Jurkat, Clone E6-1 (cell line): ENCODE measurements around the gene RABGEF1.
"Not testable (repeated sequence)": the region's sequence is repeated elsewhere in the genome, so short reads cannot be mapped to it uniquely, and the experiment has no call there.

Experiments
- DNase-seq: peaks from one replicate; pipeline ENCODE4 v3.0.0-alpha.2; 2011; ENCODE audit warnings: low read depth, low spot score
- H3K4me3 ChIP-seq: 2 replicates; pipeline ENCODE4 v1.5.1; 2011; ENCODE audit warnings: mild to moderate bottlenecking, low read length, control low read depth, moderate library complexity

The RABGEF1 gene

DNA sequence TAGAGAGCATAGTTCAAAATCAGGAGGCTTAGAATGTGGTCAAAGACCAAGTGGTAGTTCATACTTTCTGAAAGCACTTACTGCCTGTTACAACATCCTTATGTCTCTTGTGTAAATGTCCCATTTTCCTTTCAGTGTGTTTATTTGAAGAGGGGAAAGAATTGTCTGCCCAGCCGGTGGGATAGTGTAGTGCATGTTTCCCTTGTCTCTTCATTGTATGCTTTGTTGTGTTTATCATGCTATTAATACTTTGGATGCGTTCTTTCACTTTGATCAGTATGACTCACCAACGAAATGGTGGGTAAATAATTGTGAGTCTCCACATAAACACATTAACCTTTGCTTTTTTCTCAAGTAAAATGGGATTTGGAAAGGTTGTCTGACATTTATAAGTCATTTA lies 42.3 kb downstream of the RABGEF1 start:
- DNase-seq, H3K4me3 ChIP-seq: not testable (repeated sequence)

DNA sequence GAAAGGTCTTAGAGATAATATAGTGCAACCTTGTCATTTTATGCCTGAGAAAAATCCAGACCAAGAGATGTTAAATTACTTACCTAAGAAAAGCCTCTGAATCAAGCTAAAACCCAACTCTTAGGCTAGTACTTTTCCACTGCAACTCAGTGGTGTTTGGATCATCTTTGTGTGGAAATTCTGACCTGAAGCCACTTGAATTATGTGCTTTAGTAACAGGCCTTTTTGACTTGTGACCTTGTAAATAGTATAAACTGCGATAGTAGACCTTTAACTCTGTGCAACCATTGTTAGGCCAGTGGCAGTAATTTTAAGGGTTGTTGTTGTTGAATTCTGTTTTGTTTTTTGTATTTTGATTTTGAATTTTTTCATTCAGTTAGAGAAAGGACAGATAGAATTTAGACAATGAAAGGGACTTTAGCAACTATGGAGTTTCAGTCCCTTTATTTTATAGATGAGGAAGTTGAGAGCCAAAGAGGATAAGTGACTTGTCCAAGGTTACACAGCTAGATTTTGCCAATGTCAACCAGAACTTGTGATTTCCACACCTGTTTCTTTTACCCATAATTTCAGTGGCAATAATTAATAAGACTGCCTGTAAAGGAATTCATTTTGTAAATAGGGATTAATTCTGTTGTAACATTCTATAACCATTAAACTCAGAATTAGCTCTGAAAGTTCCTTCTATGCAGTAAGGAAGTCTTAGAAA lies 43.5 kb downstream of the RABGEF1 start:
- not testable (repeated sequence) for DNase-seq

DNA sequence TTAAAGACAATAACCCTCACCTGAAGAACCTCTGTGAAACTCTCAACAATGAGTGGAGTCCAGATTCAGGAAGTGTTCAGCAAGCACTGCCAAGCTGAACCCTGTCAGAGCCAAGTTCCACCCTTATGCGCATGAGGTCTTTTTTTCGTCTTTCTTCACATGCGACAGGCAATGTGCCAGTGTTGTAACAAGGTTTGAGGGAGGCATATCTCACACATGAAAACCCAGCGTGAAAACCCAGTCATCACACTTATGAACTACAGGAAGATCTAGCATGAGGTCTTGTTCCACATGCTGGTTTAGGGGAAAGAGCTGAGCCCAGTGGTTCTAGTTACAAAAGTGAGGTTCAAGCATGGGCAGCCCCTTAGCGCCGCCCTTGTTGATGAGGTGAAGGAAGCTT lies 49.7 kb downstream of the RABGEF1 start:
- no peak for DNase-seq

More for the DNA sequence above, 43.5 kb downstream of the RABGEF1 start:
- H3K4me3 ChIP-seq = not testable (repeated sequence)

DNA sequence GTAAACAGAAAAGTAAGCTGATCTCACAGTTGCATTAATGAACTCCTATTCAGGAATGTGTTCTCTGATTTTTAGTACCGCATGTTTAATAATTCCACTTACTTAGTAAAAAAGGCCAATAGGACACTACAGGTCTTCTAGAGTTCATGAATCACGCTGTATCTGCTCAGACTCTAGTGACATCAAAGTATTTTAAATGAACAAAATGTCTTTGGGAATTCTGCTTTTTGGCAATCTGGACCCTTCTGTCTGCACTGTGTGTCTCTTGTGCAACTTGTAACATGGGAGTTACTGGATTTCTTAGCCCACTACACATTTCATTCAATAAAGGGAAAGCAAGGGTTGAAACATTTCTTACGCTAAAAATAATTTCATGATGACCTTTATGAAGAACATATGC lies 50.2 kb downstream of the RABGEF1 start:
- no peak for DNase-seq
- H3K4me3 ChIP-seq = no peak overlapping the region

More for the DNA sequence above, 49.7 kb downstream of the RABGEF1 start:
- H3K4me3 ChIP-seq = no peak overlapping the region

DNA sequence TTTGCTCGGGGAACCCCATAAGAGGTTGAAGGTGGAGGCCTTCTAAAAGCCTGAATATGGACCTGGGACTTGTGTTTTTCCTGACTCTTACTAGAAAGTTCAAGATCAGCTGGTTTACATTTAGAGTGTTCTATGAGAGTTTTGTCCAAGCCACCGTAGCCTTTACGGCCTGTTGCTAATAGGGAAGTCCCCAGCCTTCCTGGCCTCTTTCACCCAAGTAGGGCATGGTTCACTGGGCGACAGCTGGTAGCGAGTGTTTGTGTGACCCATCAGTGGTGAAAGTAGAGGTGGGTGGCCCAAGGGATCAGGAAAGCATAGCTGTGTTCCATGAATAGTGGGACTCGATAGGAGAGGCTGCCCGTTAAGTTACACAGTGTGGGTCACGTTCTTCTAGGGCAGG lies 60.1 kb downstream of the RABGEF1 start:
- no peak for DNase-seq
- no peak overlapping the region for H3K4me3 ChIP-seq

DNA sequence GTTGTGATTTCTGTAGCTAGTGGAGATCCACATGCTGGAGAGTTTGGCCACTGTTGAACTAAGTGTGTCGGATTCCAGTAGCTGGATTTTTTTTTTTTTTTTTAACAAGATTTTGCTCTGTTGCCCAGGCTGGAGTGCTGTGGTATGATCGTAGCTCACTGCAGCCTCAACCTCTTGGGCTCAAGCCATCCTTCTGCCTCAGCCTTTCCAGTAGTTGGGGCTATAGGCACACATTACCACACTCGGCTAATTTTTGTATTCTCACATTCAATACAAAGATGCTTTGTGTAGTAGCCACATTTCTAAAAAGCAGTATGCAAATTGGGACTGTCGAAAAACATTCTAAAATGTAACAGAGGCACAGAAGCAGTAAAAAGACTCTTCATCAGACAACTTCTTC lies 63.5 kb downstream of the RABGEF1 start:
- DNase-seq = no peak
- no peak overlapping the region for H3K4me3 ChIP-seq

DNA sequence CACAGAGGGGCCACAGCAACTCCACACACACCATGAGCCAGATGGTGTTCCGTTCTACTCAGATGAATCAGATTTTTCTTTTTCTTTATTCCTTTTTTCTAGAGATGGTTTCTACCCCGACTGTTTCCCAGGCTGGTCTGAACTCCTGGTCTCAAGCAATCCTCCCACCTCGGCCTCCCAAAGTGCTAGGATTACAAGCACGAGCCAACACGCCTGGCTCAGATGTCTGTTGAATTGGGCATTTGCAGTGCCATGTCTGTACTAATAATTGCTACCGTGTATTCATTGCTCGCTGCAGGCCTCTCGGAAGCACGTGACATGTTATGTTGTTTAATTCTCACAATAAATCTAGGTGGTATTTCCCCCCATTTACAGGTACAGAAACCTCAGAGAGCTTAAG lies 67.2 kb downstream of the RABGEF1 start:
- no peak for DNase-seq
- H3K4me3 ChIP-seq = no peak overlapping the region

DNA sequence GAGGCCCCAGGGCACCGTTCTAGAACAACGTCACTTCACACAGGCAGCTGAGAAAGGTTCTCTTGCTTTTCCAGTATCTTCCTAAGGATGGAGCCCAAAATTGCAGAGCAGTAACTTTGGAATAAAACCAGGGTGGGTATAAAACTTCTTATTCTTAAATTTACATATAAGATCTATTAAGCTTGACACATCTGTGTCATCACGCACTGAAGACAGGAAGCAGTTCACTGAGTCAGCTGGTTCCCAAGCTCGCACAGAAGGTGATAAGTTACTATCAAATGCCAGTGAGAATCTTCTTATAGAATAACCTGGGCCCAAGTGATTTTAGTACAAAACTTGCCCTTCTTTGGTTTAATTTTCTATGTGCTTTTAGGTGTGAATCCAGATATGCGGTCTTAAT lies 70.2 kb downstream of the RABGEF1 start:
- no peak for DNase-seq
- H3K4me3 ChIP-seq = no peak overlapping the region

DNA sequence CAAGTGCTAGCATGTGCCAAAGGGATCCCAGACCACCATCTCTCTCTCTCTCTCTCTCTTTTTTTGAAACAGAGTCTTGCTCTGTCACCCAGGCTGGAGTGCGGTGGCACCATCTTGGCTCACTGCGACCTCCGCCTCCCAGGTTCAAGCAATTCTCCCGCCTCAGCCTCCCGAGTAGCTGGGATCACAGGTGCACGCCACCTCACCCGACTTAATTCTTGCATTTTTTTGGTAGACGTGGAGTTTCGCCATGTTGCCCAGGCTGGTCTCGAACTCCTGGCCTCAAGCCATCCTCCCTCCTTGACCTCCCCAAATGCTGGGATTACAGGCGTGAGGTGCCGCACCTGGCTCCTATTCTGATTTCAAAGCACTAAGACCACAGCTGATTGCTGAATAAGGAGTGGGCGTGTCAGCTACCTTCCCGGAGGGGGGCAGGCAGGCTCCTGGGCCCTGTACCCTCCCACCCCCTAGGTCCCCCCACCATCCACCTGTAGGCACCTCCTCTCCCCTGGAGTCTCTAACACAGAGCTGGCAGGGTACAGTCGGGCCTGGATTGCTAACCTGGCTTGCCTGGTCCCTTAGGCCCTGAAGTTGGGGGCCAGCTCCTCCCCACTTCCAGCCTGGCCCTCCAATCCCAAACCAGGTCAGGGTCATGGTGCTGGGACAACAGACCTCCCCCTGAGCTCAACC lies 74.8 kb downstream of the RABGEF1 start:
- H3K4me3 ChIP-seq, DNase-seq: not testable (repeated sequence)

DNA sequence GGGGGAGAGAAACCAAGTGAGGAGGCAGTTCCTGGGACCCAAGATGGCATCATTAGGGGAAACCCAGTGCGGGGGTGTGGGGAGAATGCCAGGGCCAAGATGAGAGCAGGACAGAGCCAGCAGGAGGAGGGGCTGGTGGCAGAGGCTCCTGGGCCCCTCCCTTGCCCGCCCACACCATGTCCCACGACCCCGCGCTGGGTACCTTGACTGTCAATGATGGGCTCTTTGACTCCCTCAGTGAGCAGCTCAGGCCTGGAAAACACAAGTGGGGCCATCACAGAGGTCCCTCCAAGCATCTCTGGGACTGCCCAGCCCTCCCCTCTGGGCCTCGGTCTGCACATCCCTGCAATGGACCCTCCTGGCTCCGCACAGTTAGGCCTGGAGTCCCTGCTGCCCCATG lies 75.4 kb downstream of the RABGEF1 start:
- DNase-seq = no peak
- H3K4me3 ChIP-seq = no peak overlapping the region

DNA sequence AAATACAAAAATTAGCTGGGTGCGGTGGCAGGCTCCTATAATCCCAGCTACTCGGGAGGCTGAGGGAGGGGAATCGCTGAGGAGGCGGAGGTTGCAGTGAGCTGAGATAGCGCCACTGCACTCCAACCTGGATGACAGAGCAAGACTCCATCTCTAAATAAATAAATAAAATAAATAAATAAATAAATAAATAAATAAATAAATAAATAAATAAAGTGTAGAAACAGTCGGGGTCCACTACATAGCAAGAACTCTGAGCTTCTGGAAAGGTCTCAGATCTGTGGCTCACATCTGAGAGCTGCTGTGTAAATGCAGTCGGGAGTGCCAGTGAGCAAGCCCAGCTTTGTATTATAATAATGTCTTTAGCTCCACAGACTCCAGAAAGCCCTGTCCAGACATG lies 76.1 kb downstream of the RABGEF1 start:
- not testable (repeated sequence) for DNase-seq, H3K4me3 ChIP-seq

DNA sequence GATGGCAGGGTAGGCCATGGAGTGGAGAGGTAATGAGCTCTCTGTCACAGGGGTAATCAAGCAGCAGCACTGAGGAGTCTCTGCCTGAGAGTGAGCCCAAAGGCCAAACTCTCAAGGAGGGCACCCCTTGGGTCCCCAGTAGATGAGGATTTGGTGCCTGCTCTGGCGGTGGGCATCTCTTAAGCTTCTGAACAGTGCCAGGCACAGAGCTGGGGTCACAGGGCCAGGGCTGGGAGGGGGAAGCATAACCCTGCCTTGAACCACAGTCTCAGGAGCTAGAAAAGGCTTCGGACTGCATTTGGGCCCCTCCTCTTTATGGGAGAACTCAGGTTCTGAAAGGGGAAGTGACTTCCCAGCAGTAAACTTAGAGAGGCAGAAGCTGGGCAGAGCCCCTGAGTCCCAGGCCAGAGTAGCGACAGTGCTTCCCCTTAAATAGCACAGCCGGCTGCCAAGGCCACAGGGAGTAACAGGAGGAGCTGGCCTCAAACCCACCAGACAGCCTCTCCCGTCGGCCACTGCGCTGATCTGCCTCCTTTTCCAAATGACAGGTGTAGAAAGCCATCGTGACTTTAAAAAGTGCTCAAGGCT lies 76.8 kb downstream of the RABGEF1 start:
- not testable (repeated sequence) for H3K4me3 ChIP-seq, DNase-seq

DNA sequence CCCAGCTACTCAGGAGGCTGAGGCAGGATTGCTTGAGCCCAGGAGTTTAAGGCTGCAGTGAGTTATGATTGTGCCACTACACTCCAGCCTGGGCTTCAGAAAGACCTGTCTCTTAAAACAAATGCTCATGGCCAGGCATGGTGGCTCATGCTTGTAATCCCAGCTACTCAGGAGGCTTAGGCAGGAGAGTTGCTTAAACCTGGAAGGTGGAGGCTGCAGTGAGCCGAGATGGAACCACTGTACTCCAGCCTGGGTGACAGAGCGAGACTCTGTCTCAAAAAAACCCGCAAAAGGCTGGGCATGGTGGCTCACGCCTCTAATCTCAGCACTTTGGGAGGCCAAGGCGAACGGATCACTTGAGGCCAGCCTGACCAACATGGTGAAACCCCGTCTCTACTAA lies 77.4 kb downstream of the RABGEF1 start:
- not testable (repeated sequence) for H3K4me3 ChIP-seq, DNase-seq

DNA sequence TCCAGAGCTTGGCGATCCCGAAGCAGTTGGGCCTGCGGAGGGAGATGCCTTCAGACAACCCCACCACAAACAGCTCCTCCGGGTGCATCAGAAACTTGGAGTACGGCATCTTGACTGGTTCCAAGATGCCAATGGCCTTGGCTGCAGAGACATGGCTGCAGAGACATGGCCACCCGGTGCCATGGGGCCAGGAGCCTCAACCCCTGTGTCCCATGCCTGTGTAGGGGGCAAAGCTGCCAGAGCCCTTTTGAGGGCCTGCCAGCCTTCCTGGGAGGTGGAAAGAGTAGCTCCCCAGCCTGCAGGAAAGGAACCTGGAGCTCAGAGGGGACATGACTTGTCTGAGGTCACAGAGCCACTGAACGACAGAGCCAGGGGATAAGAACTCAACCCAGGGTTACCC lies 83.5 kb downstream of the RABGEF1 start:
- DNase-seq = no peak
- H3K4me3 ChIP-seq = no peak overlapping the region

DNA sequence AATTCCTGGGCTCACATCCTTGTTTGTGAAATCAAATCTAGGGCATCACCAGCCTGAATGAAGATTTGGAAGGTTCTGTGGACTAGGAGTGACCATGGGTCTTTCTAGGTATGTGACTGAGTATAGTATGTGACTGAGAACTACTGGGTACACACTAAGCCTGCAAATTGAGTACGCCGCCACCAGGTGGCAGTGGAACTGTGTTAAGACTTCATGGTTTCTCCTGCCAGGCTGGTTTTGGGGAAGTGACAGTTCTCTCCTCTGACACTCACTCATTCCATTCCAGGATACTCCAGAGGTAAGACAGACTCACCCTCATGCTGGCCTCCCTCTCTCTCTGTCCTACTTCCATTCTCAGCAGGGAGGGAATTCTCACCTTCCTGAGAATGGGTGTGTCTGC lies 85.0 kb downstream of the RABGEF1 start:
- H3K4me3 ChIP-seq = not testable (repeated sequence)
- peak; percentile 14 for DNase-seq

DNA sequence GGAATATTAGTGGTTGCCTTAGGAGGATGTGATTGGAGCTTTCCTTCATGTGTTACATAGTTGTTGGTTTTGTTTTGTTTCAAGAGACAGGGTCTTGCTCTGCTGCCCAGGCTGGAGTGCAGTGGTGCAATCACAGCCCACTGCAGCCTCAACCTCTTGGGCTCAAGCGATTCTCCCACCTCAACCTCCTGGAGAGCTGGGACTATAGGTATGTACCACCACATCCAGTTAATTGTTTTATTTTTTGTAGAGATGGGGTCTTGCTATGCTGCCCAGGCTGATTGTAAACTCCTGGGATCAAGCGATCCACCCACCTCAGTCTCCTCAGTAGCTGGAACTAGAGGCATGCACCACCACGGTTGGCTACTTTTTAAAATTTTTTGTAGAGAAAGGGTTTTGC lies 86.1 kb downstream of the RABGEF1 start:
- no peak for DNase-seq
- no peak overlapping the region for H3K4me3 ChIP-seq

DNA sequence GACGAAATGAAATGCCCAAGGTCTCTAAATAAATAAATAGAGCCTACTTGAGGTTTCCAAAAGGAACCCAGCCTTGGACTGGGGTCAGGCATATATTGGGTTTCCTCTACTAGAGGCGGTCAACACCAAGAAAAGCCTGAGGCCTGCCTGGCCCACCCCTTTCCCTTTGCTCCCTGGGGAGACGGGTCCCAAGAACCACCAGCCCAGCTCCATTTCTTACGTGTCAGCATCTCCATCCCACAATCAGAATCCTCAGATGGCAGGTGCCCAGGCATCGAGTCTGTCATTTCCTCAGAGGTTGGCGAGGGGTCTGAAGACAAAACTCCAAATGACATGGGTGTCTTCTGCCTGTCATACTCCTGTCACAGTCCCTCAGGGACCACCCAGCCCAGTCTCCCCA lies 90.4 kb downstream of the RABGEF1 start:
- not testable (repeated sequence) for DNase-seq, H3K4me3 ChIP-seq

DNA sequence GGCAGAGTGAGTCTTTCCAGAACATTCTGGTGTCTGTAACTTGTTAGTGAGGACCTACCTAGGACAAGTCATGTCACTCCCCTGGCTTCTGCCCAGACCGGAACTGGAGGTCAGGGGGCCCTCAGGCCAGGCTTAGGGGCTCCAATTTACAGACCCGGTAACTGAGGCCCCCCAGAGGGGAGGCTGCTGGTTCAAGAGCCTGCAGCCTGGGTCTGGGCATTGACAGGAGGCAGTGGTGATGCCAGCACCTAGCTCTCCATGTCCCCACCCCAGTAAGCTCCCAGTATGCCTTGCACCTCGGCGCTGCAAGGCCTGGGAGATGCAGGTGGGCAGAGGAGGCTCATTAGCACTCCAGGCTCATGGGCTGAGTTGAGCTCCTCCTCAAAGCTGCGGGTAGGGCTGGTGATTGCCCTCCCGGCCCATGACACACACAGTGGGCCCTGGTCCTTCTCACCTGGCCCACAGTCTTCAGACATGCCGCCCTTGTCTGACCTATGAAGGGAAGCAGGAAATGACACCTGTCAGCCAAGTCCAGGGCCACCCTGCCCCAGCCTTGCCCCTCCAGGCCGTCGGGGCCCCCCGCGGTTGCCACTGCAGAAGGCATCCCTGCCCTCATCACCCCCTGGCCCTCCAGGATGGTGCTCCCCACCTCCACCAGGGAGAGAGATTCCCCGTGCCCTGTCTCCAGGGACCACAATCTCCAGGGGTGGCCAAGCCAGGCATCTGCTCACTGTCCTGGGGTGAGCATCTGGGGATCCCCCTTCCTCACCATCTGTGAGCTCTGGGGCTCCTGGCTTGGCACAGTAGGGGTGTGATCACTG lies 92.2 kb downstream of the RABGEF1 start:
- no peak for DNase-seq
- H3K4me3 ChIP-seq = no peak overlapping the region

DNA sequence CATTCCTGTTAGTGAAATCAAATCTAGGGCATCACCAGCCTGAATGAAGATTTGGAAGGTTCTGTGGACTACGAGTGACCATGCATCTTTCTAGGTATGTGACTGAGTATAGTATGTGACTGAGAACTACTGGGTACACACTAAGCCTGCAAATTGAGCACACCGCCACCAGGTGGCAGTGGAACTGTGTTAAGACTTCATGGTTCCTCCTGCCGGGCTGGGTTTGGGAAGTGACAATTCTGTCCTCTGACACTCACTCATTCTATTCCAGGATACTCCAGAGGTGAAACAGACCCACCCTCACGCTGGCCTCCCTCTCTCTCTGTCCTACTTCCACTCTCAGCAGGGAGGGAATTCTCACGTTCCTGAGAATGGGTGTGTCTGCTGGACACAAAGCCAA lies 96.5 kb downstream of the RABGEF1 start:
- no peak overlapping the region for H3K4me3 ChIP-seq
- peak; percentile 24 for DNase-seq

DNA sequence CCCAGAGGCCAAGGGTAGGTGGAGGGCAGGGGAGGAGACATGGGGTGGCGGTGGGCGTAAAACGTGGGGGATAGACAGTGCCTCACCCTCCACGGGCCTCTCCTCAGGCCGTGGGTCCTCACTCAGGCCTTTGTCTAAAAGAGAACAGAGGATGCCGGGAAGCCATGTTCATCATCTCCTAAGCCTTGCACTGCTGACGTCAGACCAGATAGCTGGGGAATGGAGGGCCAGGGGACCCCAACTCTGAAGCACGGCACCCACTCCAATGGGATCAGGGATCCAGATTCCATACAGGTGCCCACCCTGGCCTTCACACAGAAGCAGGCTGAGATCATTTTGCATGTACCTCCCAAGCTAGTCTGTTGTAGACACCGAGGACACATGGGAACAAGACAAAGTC lies 97.1 kb downstream of the RABGEF1 start:
- DNase-seq = no peak
- H3K4me3 ChIP-seq = no peak overlapping the region
